ENCODE measurements around the gene ANKRD34C. TPM values are rescaled to one million over a fixed set of nuclear protein-coding genes. Genes with fewer than 3 reads are reported as not detected.

The ANKRD34C gene
- polyA plus RNA-seq, 2 of the 4 experiments (the other 2 are of a cell fraction): not detected

DNA sequence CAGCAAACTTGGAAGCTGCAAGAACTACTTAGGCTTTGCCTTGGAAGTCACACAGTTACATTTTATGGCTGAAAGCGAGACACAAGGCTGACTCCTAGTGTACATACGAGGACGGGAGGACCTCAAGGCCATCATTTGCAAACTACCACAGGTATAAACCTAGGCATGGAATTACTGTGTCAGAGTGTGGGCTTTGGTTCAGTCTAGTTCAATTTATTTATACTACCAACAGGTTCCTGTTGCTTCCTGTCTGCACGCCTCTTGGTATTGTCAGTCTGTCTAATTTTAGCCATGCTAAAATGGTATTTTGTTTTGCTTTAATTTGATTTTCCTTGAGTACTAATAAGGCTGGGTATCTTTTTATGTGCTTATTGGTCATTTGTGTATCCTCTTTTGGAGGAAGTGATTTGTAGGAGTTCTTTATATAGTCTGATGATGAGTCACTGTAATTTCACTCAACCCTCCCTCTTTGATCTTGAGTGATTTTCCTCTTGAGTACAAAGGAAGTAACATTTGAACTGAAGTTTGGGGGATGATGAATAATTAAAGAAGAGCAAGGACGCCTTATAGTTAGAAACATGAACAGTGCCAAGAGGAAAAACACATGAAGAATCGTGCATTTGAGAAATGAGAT is 8.2 kb downstream of the ANKRD34C start:
- FAIRE-seq (no peak), ATAC-seq (no peak), DNase-seq (ENCODE audit: low read depth in 1 of 2, low spot score in 1 of 2) (no peak)
- ChIA-PET POLR2A (no interaction called here), CTCF (no interaction called here)
- WGBS (ENCODE audit: missing lambda C conversion rate): 22% methylated on average over 6 of the region's 6 CpGs
- Histone ChIP-seq H3K4me3 (no peak overlapping the region), H3K27ac (no peak overlapping the region), H3K9me3 (no peaks in the 10 kb centered on the region), H3K4me2 (no peak overlapping the region), H3K4me1 (no peaks in the 10 kb centered on the region)
- TF ChIP-seq TP53 (CRISPR knock-in tag; IDR thresholded peaks at IDR 0.05): no peak

DNA sequence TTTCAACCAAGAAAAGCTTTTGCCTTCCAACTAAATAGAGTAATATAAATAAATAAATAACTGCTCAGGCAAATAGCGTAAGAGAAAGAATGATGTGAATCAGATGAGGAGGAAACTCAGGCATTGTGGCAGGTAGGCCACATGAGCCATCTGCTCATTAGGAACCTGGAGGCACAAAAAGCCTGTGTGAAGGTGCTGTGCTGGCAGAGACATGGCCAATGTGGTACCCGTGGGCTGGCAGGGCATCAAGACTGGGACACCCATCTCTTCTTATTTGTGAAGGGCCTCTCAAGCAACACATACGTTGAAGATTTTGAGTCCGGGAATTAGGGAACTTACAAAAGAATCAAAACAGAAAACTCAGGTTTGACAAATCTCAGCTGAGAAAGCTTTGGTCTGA is 9.5 kb downstream of the ANKRD34C start:
- ChIA-PET CTCF (no interaction called here), POLR2A (no interaction called here)
- FAIRE-seq: no peak
- Histone ChIP-seq H3K9me3 (no peaks in the 10 kb centered on the region), H3K4me1 (no peaks in the 10 kb centered on the region), H3K27ac (no peak overlapping the region), H3K4me2 (no peak overlapping the region), H3K4me3 (no peak overlapping the region)
- no peak for ATAC-seq
- 35% methylated on average over 4 of the region's 4 CpGs for WGBS (ENCODE audit: missing lambda C conversion rate)
- DNase-seq (ENCODE audit: low read depth in 1 of 2, low spot score in 1 of 2): no peak
- TF ChIP-seq, protein P1, sequence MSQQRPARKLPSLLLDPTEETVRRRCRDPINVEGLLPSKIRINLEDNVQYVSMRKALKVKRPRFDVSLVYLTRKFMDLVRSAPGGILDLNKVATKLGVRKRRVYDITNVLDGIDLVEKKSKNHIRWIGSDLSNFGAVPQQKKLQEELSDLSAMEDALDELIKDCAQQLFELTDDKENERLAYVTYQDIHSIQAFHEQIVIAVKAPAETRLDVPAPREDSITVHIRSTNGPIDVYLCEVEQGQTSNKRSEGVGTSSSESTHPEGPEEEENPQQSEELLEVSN (IDR thresholded peaks at IDR 0.05; ENCODE audit: borderline replicate concordance, low read depth): no peak
- TF ChIP-seq ELK1 (IDR thresholded peaks at IDR 0.05; ENCODE audit: low read depth, low read length) (no peak), PHF8 (IDR thresholded peaks at IDR 0.05; ENCODE audit: borderline replicate concordance, low read depth) (no peak), MYC (IDR thresholded peaks at IDR 0.05; ENCODE audit: borderline replicate concordance, low read length) (no peak), RARB (CRISPR knock-in tag; IDR thresholded peaks at IDR 0.05) (no peak), NFE2L2 (conservative IDR thresholded peaks at IDR 0.05; ENCODE audit: low read length) (no peak), TP53 (CRISPR knock-in tag; IDR thresholded peaks at IDR 0.05) (no peak), KDM5A (IDR thresholded peaks at IDR 0.05) (no peak), GATA3 (IDR thresholded peaks at IDR 0.05; ENCODE audit: borderline replicate concordance) (no peak), FOSL2 (IDR thresholded peaks at IDR 0.05) (no peak), FOSL2 (CRISPR knock-in tag; IDR thresholded peaks at IDR 0.05) (no peak)
- TF ChIP-seq, protein P2, sequence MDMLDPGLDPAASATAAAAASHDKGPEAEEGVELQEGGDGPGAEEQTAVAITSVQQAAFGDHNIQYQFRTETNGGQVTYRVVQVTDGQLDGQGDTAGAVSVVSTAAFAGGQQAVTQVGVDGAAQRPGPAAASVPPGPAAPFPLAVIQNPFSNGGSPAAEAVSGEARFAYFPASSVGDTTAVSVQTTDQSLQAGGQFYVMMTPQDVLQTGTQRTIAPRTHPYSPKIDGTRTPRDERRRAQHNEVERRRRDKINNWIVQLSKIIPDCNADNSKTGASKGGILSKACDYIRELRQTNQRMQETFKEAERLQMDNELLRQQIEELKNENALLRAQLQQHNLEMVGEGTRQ (IDR thresholded peaks at IDR 0.05): no peak
- TF ChIP-seq, protein P3, sequence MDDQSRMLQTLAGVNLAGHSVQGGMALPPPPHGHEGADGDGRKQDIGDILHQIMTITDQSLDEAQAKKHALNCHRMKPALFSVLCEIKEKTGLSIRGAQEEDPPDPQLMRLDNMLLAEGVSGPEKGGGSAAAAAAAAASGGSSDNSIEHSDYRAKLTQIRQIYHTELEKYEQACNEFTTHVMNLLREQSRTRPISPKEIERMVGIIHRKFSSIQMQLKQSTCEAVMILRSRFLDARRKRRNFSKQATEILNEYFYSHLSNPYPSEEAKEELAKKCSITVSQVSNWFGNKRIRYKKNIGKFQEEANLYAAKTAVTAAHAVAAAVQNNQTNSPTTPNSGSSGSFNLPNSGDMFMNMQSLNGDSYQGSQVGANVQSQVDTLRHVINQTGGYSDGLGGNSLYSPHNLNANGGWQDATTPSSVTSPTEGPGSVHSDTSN (IDR thresholded peaks at IDR 0.05): no peak

DNA sequence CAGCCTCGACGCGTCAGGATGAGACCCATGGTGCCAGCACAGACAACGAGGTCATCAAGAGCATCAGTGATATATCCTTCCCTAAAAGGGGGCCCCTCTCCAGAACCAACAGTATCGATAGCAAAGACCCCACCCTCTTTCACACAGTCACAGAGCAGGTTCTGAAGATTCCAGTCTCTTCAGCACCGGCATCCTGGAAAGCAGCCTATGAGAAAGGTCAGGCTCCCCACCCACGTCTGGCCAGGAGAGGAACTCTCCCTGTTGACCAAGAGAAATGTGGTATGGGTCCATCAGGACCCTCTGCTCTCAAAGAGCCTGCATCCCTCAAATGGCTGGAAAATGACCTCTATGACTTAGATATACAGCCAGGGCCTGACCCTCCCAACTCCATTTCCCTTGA is 11.6 kb downstream of the ANKRD34C start:
- no peak for TF ChIP-seq KDM5A (IDR thresholded peaks at IDR 0.05)
- TF ChIP-seq, protein P4, sequence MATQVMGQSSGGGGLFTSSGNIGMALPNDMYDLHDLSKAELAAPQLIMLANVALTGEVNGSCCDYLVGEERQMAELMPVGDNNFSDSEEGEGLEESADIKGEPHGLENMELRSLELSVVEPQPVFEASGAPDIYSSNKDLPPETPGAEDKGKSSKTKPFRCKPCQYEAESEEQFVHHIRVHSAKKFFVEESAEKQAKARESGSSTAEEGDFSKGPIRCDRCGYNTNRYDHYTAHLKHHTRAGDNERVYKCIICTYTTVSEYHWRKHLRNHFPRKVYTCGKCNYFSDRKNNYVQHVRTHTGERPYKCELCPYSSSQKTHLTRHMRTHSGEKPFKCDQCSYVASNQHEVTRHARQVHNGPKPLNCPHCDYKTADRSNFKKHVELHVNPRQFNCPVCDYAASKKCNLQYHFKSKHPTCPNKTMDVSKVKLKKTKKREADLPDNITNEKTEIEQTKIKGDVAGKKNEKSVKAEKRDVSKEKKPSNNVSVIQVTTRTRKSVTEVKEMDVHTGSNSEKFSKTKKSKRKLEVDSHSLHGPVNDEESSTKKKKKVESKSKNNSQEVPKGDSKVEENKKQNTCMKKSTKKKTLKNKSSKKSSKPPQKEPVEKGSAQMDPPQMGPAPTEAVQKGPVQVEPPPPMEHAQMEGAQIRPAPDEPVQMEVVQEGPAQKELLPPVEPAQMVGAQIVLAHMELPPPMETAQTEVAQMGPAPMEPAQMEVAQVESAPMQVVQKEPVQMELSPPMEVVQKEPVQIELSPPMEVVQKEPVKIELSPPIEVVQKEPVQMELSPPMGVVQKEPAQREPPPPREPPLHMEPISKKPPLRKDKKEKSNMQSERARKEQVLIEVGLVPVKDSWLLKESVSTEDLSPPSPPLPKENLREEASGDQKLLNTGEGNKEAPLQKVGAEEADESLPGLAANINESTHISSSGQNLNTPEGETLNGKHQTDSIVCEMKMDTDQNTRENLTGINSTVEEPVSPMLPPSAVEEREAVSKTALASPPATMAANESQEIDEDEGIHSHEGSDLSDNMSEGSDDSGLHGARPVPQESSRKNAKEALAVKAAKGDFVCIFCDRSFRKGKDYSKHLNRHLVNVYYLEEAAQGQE (IDR thresholded peaks at IDR 0.05): peak; percentile 65
- no peak for TF ChIP-seq CEBPB (IDR thresholded peaks at IDR 0.05)
- no peak overlapping the region for H3K4me2 ChIP-seq
- FAIRE-seq: no peak

More for the DNA sequence above, 11.6 kb downstream of the ANKRD34C start:
- ChIA-PET POLR2A (no interaction called here), CTCF (no interaction called here)
- no peaks in the 10 kb centered on the region for H3K9me3 ChIP-seq
- ATAC-seq (no peak), DNase-seq (ENCODE audit: low read depth in 1 of 2, low spot score in 1 of 2) (no peak)
- H3K4me3 ChIP-seq: no peak overlapping the region
- no peaks in the 10 kb centered on the region for H3K4me1 ChIP-seq
- 40% methylated on average over 6 of the region's 7 CpGs for WGBS (ENCODE audit: missing lambda C conversion rate)
- no peak overlapping the region for H3K27ac ChIP-seq
